B cell (primary cell): Measurements from ENCODE around the gene PLEKHG3. TPM values are rescaled to one million over a fixed set of nuclear protein-coding genes. Genes with fewer than 3 reads are reported as not detected.
"Not testable (repeated sequence)": the region's sequence is repeated elsewhere in the genome, so short reads cannot be mapped to it uniquely, and the experiment has no call there.

Source experiments
- ATAC-seq: fragments of 200-7000 bp; cut with Tn5 transposase; one replicate; pipeline ENCODE4 v1.10.0; 2021; ENCODE audit warnings: low read depth, mild to moderate bottlenecking, moderate number of reproducible peaks, moderate library complexity
- CTCF ChIA-PET: fragments of 350-600 bp; sonication (Branson Sonifier 250); formaldehyde crosslinking; loops from one replicate; lab custom pipeline; 2021; ENCODE audit warnings: antibody characterized with exemption, inconsistent platforms; lab: Charles Lee
- POLR2A ChIA-PET: fragments of 350-600 bp; sonication (Branson Sonifier 250); formaldehyde crosslinking; loops from one replicate; lab custom pipeline; 2021; ENCODE audit warnings: antibody characterized with exemption; lab: Charles Lee
- DNase-seq: peaks from one replicate; pipeline ENCODE4 v3.0.0; 2013
- H2AFZ ChIP-seq: 2 replicates; pipeline ENCODE4 v1.6.1; 2012; ENCODE audit warnings: mild to moderate bottlenecking, low read depth, low read length; ENCODE audit not compliant: insufficient read depth, poor library complexity, severe bottlenecking
- H3K27ac ChIP-seq, 2 donors: 1 replicate in 1 of 2; 2 replicates in 1 of 2; pipeline ENCODE4 v1.5.1; 2012 to 2013; ENCODE audit warnings: low read length in 2 of 2, mild to moderate bottlenecking in 2 of 2, moderate library complexity in 1 of 2
- H3K27me3 ChIP-seq, 4 experiments: fragments of 200-600 bp in 1 of 4; sonication (generic) in 1 of 4; replicated peaks in 1 of 4; 1 replicate in 2 of 4; 2 replicates in 2 of 4; pipeline versions ENCODE4 v1.6.1 to v1.7.0; 2013 to 2016; ENCODE audit warnings: low read length in 3 of 4, mild to moderate bottlenecking in 2 of 4, mixed read lengths in 1 of 4, moderate library complexity in 1 of 4; ENCODE audit not compliant: insufficient read depth in 4 of 4, control insufficient read depth in 3 of 4; ENCODE audit errors: control extremely low read depth in 1 of 4
- H3K36me3 ChIP-seq, 2 experiments: replicated peaks in 1 of 2; 1 replicate in 1 of 2; 2 replicates in 1 of 2; pipeline versions ENCODE4 v1.6.1 to v1.7.1; 2013; ENCODE audit warnings: low read length in 1 of 2; ENCODE audit not compliant: insufficient read depth in 2 of 2, control insufficient read depth in 1 of 2; ENCODE audit errors: control extremely low read depth in 1 of 2, extremely low read depth in 1 of 2
- H3K4me1 ChIP-seq, 2 donors: fragments of 200-600 bp in 1 of 2; sonication (generic) in 1 of 2; 1 replicate in 1 of 2; 2 replicates in 1 of 2; pipeline versions ENCODE4 v1.5.1 to v1.6.1; 2013 to 2017; ENCODE audit warnings: low read length in 2 of 2; ENCODE audit not compliant: control insufficient read depth in 2 of 2, insufficient read depth in 2 of 2
- H3K4me2 ChIP-seq: replicated peaks from 2 replicates; pipeline ENCODE3; 2012; ENCODE audit warnings: mild to moderate bottlenecking, low read depth, low read length; ENCODE audit not compliant: poor library complexity, severe bottlenecking
- H3K4me3 ChIP-seq, 5 experiments: fragments of 200-600 bp in 1 of 5; sonication (generic) in 1 of 5; 1 replicate in 3 of 5; 2 replicates in 2 of 5; pipeline versions ENCODE4 v1.5.1 to v1.7.0; 2011 to 2016; ENCODE audit warnings: low read length in 4 of 5, mild to moderate bottlenecking in 4 of 5, low read depth in 2 of 5, control low read depth in 1 of 5, moderate library complexity in 1 of 5; ENCODE audit not compliant: insufficient read depth in 1 of 5; ENCODE audit errors: control extremely low read depth in 1 of 5, extremely low read depth in 1 of 5
- H3K79me2 ChIP-seq: fragments of 200-600 bp; sonication (generic); one replicate; pipeline ENCODE4 v1.6.0; 2016; ENCODE audit warnings: low read length; ENCODE audit not compliant: control insufficient read depth, insufficient read depth
- H3K9ac ChIP-seq: fragments of 200-600 bp; sonication (generic); 2 replicates; pipeline ENCODE4 v1.6.1; 2017; ENCODE audit warnings: mild to moderate bottlenecking, low read length, moderate library complexity
- H3K9me3 ChIP-seq, 3 donors: one replicate each; pipeline versions ENCODE4 v1.6.1 to v1.7.1; 2013; ENCODE audit warnings: low read length in 2 of 3; ENCODE audit not compliant: control insufficient read depth in 2 of 3, insufficient read depth in 1 of 3; ENCODE audit errors: control extremely low read depth in 1 of 3
- H4K20me1 ChIP-seq: 2 replicates; pipeline ENCODE4 v1.6.0; 2012; ENCODE audit warnings: mild to moderate bottlenecking, low read length; ENCODE audit not compliant: insufficient read depth, control insufficient read depth, poor library complexity, severe bottlenecking
- H3K27ac Mint-ChIP-seq: one replicate; pipeline ENCODE4 v1.8.0; 2021; ENCODE audit warnings: mixed read lengths
- H3K27me3 Mint-ChIP-seq: one replicate; pipeline ENCODE4 v1.8.0; 2021; ENCODE audit warnings: mixed read lengths
- H3K4me1 Mint-ChIP-seq: one replicate; pipeline ENCODE4 v1.8.0; 2021; ENCODE audit warnings: mixed read lengths
- H3K4me3 Mint-ChIP-seq: one replicate; pipeline ENCODE4 v1.8.0; 2021; ENCODE audit warnings: mixed read lengths
- H3K9me3 Mint-ChIP-seq: one replicate; pipeline ENCODE4 v1.8.0; 2022; ENCODE audit warnings: mixed read lengths; ENCODE audit not compliant: insufficient read depth
- EZH2 ChIP-seq: IDR thresholded peaks from 2 replicates; pipeline ENCODE4 v1.6.1; 2012; ENCODE audit warnings: borderline replicate concordance, low read depth, mild to moderate bottlenecking, moderate library complexity, low read length; ENCODE audit not compliant: insufficient read depth, poor library complexity, severe bottlenecking
- whole genome bisulfite sequencing: methylation state at CpG from one replicate; pipeline ENCODE4 v1.1.5; 2013; ENCODE audit warnings: missing lambda C conversion rate; ENCODE audit not compliant: insufficient coverage; 5-methylcytosine and 5-hydroxymethylcytosine counted together
- intact Hi-C: fragments of 100-400 bp; cut with micrococcal nuclease; formaldehyde crosslinking; loops from one replicate; pipeline ENCODE4 v1.10.0; 2022
- polyA plus RNA-seq: library from polyadenylated mRNA; depleted of rRNA; stranded (reverse); fragments of >200 nt; gene quantifications from 2 replicates; pipeline ENCODE4 v1.2.3, GENCODE V29; 2012
- total RNA-seq, 2 donors: library from RNA; stranded (reverse); fragments of 120-200 nt in 1 of 2; gene quantifications; 1 replicate in 1 of 2; 2 replicates in 1 of 2; pipeline versions ENCODE4 v1.2.3 to v1.2.4, GENCODE V29; 2013 to 2022
- TF ChIP-seq, protein P1 (sequence below): fragments of 200-600 bp; IDR thresholded peaks from one replicate; pipeline ENCODE4 v1.8.0; 2022; ENCODE audit warnings: antibody characterized with exemption, mild to moderate bottlenecking

Gene PLEKHG3
- total and polyA plus RNA-seq, 2 donors (not counting 1 experiment from before 2014, with no cell fraction given) = 0.12 to 0.25 TPM

DNA sequence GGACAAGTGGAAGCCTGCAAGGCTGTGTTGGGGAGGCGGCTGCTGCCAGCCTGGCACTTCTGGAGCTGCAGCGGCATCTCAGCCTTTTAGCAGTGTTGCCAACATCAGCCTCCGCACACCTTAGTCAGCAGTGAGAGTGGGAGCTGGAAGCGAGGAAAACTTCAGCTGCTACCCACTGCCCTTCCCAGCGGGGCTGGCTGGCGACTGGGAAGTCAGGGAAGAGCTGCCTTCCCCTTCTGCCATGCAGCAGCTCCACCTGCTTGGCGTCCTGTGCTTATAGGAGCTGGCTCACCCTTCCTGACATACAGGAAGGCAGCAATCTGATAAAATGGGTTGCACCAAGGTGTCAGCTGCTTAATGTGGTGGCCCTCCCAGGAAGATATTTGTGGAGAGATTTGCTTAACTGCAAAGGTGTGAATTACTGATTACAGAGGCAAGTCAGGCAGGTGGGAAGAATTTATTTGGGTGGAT lies 15.4 kb upstream of the PLEKHG3 start:
- no peaks in the 10 kb centered on the region for H3K79me2 ChIP-seq
- H3K4me1 ChIP-seq = no peaks in the 10 kb centered on the region
- 71% methylated on average over 6 of the region's 7 CpGs for WGBS
- H2AFZ ChIP-seq = no peak overlapping the region
- ChIA-PET CTCF (no interaction called here), POLR2A (no interaction called here)
- no peak overlapping the region for H3K4me2 ChIP-seq
- no peak overlapping the region for H3K27ac ChIP-seq
- Mint-ChIP-seq H3K27ac (no peak overlapping the region), H3K4me1 (no peaks in the 10 kb centered on the region), H3K27me3 (peaks cover 18% of the 10 kb centered on the region), H3K9me3 (no peaks in the 10 kb centered on the region), H3K4me3 (no peak overlapping the region)
- DNase-seq (no peak), ATAC-seq (no peak)
- H3K36me3 ChIP-seq = no peaks in the 10 kb centered on the region
- intact Hi-C loops = no loop called here
- H3K4me3 ChIP-seq = no peak overlapping the region
- TF ChIP-seq, protein P1, sequence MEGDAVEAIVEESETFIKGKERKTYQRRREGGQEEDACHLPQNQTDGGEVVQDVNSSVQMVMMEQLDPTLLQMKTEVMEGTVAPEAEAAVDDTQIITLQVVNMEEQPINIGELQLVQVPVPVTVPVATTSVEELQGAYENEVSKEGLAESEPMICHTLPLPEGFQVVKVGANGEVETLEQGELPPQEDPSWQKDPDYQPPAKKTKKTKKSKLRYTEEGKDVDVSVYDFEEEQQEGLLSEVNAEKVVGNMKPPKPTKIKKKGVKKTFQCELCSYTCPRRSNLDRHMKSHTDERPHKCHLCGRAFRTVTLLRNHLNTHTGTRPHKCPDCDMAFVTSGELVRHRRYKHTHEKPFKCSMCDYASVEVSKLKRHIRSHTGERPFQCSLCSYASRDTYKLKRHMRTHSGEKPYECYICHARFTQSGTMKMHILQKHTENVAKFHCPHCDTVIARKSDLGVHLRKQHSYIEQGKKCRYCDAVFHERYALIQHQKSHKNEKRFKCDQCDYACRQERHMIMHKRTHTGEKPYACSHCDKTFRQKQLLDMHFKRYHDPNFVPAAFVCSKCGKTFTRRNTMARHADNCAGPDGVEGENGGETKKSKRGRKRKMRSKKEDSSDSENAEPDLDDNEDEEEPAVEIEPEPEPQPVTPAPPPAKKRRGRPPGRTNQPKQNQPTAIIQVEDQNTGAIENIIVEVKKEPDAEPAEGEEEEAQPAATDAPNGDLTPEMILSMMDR = no peak
- TF ChIP-seq EZH2 = no peak
- no peaks in the 10 kb centered on the region for H3K9me3 ChIP-seq
- H4K20me1 ChIP-seq = no peaks in the 10 kb centered on the region
- H3K27me3 ChIP-seq = peaks cover 0 to 3% (median 0%) of the 10 kb centered on the region in 4 experiments
- H3K9ac ChIP-seq = no peak overlapping the region

DNA sequence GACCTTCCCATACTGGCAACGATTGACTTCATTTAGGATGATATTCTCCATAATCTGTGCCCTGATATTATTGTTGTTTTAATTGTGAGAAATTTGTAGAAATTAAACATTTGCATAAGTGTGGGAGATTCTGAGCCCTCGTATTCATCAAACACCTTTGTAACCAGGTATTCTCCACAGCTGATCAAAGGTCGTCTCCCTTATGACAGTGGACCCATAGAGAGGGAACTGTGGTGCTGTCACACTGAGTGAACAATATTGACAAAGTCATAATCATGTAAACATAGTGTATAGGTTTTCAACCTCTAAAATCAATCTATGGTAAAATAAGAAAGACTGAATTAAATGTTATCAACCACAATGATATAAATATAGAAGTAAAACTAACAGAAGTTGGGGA lies 14.9 kb upstream of the PLEKHG3 start:
- H2AFZ ChIP-seq = no peak overlapping the region
- no peak overlapping the region for H3K27ac ChIP-seq
- no CpG with 5 or more reads among the region's 3 CpGs for WGBS
- Mint-ChIP-seq H3K4me1 (no peaks in the 10 kb centered on the region), H3K9me3 (no peaks in the 10 kb centered on the region), H3K27ac (no peak overlapping the region), H3K27me3 (peaks cover 18% of the 10 kb centered on the region), H3K4me3 (no peak overlapping the region)
- intact Hi-C loops = no loop called here
- TF ChIP-seq, protein P1 = no peak
- no peak for TF ChIP-seq EZH2
- POLR2A ChIA-PET = no interaction called here
- H3K9me3 ChIP-seq = no peaks in the 10 kb centered on the region
- no peaks in the 10 kb centered on the region for H3K79me2 ChIP-seq
- CTCF ChIA-PET = no interaction called here
- no peak overlapping the region for H3K4me2 ChIP-seq
- peaks cover 0 to 3% (median 0%) of the 10 kb centered on the region in 4 experiments for H3K27me3 ChIP-seq
- no peak overlapping the region for H3K4me3 ChIP-seq
- no peak for DNase-seq
- no peak overlapping the region for H3K9ac ChIP-seq
- no peaks in the 10 kb centered on the region for H3K4me1 ChIP-seq
- H4K20me1 ChIP-seq = no peaks in the 10 kb centered on the region
- no peak for ATAC-seq
- no peaks in the 10 kb centered on the region for H3K36me3 ChIP-seq

DNA sequence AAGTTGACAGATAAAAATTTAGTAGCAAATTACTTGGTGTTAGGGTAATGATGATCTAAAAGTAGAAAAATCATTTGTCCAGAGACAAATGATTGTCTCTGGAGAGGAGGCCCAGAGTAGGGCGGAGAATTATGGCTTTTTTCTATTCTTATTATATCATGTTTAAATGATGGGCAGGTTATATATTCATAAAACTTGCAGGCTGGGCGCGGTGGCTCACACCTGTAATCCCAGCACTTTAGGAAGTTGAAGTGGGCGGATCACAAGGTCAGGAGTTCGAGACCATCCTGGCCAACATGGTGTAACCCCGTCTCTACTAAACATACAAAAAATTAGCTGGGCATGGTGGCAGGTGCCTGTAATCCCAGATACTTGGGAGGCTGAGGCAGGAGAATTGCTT lies 13.6 kb upstream of the PLEKHG3 start:
- ATAC-seq, intact Hi-C loops, H3K4me2 ChIP-seq, H3K4me3 Mint-ChIP-seq, DNase-seq, H3K9ac ChIP-seq, H3K4me1 ChIP-seq, H3K9me3 ChIP-seq, H3K27ac ChIP-seq, H3K9me3 Mint-ChIP-seq, CTCF ChIA-PET, H3K4me1 Mint-ChIP-seq, H3K27ac Mint-ChIP-seq, H3K27me3 ChIP-seq, POLR2A ChIA-PET, H3K4me3 ChIP-seq, H3K79me2 ChIP-seq, H2AFZ ChIP-seq, H4K20me1 ChIP-seq, H3K36me3 ChIP-seq: not testable (repeated sequence)
- peaks cover 24% of the 10 kb centered on the region for H3K27me3 Mint-ChIP-seq
- no CpG with 5 or more reads among the region's 6 CpGs for WGBS
